ENCODE measurements around the gene ANKHD1.
A peak's percentile ranks its signal among the peaks of the same experiment; 100 is the strongest.

DNA sequence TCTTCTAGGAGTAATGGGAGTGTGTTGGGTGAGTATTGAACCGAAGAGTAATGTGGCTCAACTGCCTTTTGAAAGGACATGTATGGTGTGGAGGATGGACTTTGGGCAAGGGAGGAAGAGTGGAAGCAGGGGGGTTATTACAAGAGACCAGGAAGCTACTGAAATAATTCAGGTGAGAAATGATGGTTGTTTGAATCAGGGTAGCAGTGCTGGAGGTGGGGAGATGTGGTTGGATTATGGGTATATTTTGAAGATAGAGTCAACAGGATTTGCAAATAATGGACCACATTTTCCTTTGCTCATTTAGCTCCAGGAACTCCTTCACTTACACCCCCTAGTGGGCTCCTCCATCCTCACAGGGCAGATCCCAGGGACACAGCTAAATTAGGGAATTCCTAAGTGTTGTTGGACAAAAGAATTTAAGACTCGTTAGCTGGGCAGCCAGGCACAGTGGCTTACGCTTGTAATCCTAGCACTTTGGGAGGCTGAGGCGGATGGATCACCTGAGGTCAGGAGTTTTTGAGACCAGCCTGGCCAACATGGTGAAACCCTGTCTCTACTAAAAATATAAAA, 42.8 kb upstream of the ANKHD1 start:
- TF ChIP-seq, protein P1, sequence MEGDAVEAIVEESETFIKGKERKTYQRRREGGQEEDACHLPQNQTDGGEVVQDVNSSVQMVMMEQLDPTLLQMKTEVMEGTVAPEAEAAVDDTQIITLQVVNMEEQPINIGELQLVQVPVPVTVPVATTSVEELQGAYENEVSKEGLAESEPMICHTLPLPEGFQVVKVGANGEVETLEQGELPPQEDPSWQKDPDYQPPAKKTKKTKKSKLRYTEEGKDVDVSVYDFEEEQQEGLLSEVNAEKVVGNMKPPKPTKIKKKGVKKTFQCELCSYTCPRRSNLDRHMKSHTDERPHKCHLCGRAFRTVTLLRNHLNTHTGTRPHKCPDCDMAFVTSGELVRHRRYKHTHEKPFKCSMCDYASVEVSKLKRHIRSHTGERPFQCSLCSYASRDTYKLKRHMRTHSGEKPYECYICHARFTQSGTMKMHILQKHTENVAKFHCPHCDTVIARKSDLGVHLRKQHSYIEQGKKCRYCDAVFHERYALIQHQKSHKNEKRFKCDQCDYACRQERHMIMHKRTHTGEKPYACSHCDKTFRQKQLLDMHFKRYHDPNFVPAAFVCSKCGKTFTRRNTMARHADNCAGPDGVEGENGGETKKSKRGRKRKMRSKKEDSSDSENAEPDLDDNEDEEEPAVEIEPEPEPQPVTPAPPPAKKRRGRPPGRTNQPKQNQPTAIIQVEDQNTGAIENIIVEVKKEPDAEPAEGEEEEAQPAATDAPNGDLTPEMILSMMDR (IDR thresholded peaks at IDR 0.05; ENCODE audit: control extremely low read depth in 1 of 3, insufficient read depth in 1 of 3, low read depth in 1 of 3, low read length in 3 of 3), result peak in 2 of 3 experiments; percentile 35 to 64; a peak in 2 of 4 replicates
- TF ChIP-seq TAF1 (IDR thresholded peaks at IDR 0.05; ENCODE audit: low read depth, low read length) (no peak), GABPA (IDR thresholded peaks at IDR 0.05; ENCODE audit: borderline replicate concordance, insufficient read depth, low read length) (no peak), RFX5 (IDR thresholded peaks at IDR 0.05; ENCODE audit: borderline replicate concordance, low read depth, low read length) (no peak), POLR2A (IDR thresholded peaks at IDR 0.05; ENCODE audit: control extremely low read depth in 1 of 2, low read depth in 2 of 2, low read length in 2 of 2) (no peak), EZH2 (IDR thresholded peaks at IDR 0.05; ENCODE audit: low read depth, low read length, severe bottlenecking) (no peak), CEBPB (IDR thresholded peaks at IDR 0.05; ENCODE audit: low read depth, low read length) (no peak), CHD1 (IDR thresholded peaks at IDR 0.05; ENCODE audit: low read depth, low read length) (no peak)

Measured in H1 (cell line).